GM19023 (cell line): ENCODE measurements around the gene ATL3.
"Not testable (repeated sequence)": the region's sequence is repeated elsewhere in the genome, so short reads cannot be mapped to it uniquely, and the experiment has no call there.

Experiments
- ATAC-seq: cut with Tn5 transposase; IDR thresholded peaks from one replicate; pipeline ENCODE4 v1.9.1; 2021; ENCODE audit warnings: mild to moderate bottlenecking, moderate library complexity; ENCODE audit not compliant: unreplicated experiment

Gene ATL3

GRCh38 chr11:63681321-63682065, 10.3 kb upstream of the ATL3 start, which contains the start of gene RTN3:
Gene RTN3 (plus strand): TSS chr11:63681500. CDS start chr11:63681637, 137 bp downstream.
- ATAC-seq, result peak; percentile 86

DNA sequence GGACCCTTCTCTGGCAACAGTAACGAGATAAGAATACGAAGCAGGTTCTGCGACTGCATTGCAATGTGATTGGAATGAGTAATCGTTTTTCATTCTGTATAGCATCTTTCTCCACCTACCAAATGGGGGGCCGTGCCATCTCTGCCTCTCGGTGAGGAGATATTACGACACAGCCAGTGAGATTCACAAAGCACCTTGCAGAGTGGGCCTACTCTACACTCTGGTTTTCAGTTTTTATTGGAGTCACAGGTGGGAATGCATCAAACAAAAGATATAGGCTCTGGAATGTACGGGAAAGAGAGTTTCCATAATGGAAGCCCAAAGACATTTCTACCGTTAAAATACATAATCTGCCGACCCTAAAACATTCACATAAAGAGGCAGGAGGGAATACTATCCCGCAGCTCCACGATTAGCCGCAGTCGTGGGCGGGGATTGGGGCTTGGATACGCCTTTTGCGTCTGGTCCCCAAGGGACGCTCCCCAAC, 9.7 kb upstream of the ATL3 start:
- ATAC-seq, result no peak

DNA sequence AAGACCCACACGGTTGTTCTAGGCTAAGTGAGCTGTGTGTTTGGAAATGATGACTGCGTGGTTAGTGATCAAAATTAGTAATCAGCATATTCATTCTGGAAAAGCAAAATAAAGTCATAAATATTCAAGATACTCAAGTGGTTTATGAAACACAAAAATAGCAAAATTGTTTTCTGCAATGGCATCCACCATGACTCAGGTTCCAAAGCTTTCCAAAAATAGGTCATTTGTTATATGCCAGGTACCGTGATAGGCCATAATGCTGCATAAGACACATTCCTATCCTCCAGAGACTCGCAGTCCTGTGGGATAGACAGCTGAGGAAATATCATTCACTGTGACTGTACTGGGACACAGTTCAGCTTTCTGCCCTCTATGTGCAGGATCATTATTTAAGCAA, 2.4 kb upstream of the ATL3 start:
- ATAC-seq, result no peak

DNA sequence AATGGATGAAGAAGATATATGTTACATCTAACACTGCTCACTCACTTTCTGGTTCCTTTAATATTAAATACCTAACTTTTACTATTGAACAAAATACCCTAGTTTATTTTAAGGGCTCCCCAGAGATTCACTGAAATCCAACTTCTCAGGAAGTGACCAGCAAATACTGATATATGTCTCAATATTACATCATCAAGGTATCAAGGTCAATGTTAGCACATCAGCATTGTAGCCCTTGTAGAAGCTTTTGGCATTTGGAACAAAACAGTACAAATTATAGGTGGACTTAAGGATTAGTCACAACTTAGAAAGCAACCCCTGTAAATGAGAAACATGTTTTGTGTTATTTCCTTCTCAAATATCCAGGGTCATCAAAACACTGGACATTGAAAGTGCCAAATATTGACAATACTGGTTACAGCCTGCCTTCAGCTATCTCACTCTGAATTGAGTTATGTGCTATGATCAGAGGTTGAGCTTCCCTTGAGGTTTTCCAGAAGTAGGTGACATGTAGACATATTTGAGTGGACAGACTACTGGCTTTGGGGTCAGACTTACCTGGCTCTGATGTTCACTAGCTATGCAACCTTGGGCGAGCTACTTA, 1.9 kb upstream of the ATL3 start:
- ATAC-seq, result no peak

DNA sequence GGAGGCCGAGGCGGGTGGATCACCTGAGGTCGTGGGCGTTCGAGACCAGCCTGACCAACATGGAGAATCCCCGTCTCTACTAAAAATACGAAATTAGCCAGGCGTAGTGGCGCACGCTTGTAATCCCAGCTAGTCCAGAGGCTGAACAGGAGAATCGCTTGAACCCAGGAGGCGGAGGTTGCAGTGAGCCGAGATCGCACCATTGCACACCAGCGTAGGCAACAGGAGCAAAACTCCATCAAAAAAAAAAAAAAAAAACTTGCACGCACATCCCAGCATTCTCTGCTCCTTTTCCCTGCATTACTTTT, 934 bp upstream of the ATL3 start:
- ATAC-seq, result no peak

GRCh38 chr11:63670433-63671321, 499 bp downstream of the ATL3 start:
- peak; percentile 31 for ATAC-seq

DNA sequence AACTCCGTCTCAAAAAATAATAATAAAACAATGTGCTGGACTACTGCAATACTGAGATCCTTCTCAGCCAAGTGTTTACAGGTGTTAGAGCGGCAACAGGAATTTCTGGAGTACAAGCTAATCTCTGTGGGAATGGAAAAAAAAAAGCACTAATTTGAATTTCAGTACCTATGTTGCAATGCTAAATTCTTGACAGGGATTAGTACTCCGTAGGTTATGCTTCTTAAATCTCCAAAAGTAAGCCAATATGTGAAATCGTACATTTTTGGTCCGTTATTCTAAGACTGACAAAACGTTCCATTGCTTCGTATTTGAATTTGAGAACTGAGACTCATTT, 1.1 kb downstream of the ATL3 start:
- no peak for ATAC-seq

- no peak for ATAC-seq
These were observed 3.0 kb downstream of the ATL3 start for GRCh38 chr11:63667995-63668795.

GRCh38 chr11:63666874-63667273, 4.3 kb downstream of the ATL3 start:
- no peak for ATAC-seq

DNA sequence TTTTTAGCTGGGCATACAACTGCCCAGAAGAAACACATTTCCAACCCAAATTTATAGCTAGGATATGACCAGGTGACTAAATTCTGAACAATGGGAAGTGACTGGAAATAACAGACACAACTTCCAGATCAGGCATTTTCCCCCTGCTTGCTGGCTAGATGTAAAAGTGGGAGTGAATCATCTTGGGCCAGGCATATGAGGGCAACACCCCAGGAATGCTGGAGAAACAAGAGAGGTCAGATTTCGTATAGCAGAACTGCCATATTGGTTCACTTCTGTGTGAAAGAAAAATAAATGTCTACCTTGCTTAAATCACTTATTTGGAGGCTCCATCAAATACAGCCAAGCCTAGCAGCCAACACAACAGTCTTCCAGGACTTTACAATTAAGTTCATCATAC, 7.4 kb downstream of the ATL3 start:
- ATAC-seq, result no peak

DNA sequence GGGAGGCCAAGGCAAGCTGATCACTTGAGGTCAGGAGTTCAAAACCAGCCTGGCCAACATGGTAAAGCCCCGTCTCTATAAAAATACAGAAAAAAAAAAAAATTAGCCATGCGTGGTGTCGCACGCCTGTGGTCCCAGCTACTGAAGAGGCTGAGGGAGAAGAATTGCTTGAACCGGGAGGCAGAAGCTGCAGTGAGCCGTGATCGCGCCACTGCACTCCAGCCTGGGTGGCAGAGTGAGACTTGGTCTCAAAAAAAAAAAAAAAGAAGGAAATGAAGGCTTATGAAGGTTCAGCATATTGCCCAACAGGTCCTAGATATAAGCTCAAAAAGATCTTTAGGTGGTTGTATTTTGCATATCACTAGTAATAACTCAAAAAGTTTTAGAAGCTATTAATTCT, 10.2 kb downstream of the ATL3 start:
- ATAC-seq, result no peak

DNA sequence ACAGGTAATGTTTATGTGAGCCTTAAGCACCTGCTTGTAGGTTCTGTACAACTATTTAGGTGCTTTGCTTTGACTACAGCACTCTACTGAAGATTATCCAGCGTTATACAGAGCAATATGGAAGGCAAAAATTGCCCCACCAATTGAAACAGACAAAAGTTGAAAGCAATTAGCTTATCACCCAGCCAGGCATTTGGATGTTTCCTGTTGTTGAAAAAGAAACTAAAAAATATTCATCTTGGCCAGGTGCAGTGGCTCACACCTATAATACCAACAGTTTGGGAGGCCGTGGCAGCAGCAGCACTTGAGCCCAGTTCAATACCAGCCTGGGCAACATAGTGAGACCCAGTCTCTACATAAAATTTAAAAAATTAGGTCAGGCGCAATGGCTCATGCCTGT, 18.5 kb downstream of the ATL3 start:
- ATAC-seq, result no peak

- ATAC-seq, result no peak
These were observed 28.0 kb downstream of the ATL3 start for GRCh38 chr11:63643205-63643604.

- no peak for ATAC-seq
These were observed 29.4 kb downstream of the ATL3 start for GRCh38 chr11:63641727-63642126.

DNA sequence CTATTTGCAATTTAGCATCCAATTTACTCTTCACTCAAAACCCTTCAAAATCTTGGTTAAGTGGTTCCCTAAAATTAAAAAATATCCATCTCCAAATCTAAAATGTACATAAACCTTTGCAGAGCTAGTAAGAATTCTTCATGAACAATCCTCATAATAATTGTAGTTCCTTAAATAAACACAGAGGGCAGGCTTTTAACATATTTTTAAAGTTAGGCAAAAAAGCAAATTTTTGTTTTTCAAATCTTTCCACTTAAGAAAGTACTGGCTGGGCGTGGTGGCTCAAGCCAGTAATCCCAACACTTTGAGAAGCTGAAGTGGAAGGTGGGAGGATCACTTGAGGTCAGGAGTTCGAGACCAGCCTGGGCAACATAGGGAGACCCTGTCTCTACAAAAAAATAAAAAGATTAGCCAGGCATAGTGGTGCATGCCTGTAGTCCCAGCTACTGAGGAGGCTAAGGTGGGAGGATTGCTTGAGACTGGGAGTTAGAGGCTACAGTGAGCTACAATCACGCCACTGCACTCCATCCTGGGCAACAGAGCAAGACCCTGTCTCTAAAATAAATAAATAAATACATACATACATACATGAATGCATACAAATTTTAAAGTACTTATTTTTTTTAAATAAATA, 31.9 kb downstream of the ATL3 start:
- no peak for ATAC-seq

DNA sequence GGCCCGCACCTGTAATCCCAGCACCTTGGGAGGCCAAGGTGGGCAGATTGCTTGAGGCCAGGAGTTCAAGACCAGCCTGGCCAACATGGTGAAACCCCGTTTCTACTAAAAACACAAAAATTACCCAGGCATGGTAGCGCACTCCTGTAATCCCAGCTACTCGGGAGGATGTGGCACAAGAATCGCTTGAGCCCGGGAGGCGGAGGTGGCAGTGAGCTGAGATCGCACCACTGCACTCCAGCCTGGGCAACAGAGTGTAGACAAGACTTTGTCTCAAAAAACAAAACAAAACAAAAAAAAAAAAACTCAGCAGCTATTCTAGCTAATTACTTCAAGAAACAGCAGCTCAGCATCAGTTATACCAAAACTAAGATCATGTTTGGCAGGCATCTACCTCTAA, 32.7 kb downstream of the ATL3 start:
- not testable (repeated sequence) for ATAC-seq

- no peak for ATAC-seq
These were observed 35.3 kb downstream of the ATL3 start for GRCh38 chr11:63635762-63636465.

- no peak for ATAC-seq
These were observed 41.8 kb downstream of the ATL3 start for GRCh38 chr11:63629426-63629825.

DNA sequence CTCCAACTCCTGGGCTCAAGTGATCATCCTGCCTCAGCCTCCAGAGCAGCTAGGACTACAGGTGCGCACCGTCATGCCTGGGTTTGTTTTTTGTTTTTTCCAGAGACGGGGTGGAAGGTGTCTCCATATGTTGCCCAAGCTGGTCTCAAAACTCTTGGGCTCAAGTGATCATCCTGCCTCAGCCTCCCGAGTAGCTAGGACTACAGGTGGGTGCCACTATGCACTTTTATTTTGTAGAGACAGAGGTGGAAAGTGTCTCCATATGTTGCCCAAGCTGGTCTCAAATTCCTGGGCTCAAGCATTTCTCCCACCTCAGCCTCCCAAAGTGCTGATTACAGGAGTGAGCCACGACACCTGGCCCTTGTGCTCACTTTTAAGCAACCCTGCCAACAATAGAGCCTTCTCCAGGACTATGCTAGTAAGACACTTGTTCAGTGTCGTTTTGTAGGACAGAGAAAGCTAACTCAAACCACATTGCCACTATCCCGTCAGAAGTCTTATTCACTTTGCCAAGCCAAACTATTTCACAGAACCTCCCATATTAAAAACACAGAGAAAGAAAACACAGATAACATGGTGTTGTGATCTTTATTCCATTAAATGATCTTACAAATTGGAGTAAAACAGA, 47.5 kb downstream of the ATL3 start:
- ATAC-seq, result no peak
